PC-3 (cell line): Measurements from ENCODE around the gene MBNL1. TPM values are rescaled to one million over a fixed set of nuclear protein-coding genes. Genes with fewer than 3 reads are reported as not detected.

Experiments
- ATAC-seq: fragments of 200-7000 bp; cut with Tn5 transposase; 2 replicates; pipeline ENCODE4 v1.9.1; 2020; ENCODE audit warnings: mild to moderate bottlenecking, moderate library complexity
- BruUV-seq: library from RNA; stranded (reverse); fragments of 400-500 nt; replicated peaks from 2 replicates; lab custom pipeline; 2021; lab: Mats Ljungman, UMichigan
- CTCF ChIA-PET: fragments of 300-600 bp; sonication (Branson Sonifier 250); formaldehyde crosslinking; loops from one replicate; lab custom pipeline; 2022; ENCODE audit warnings: antibody characterized with exemption; lab: Charles Lee
- POLR2A ChIA-PET: fragments of 300-600 bp; sonication (Branson Sonifier 250); formaldehyde crosslinking; loops from one replicate; lab custom pipeline; 2022; ENCODE audit warnings: antibody characterized with exemption; ENCODE audit not compliant: unreplicated experiment; lab: Charles Lee
- DNase-seq: peaks from one replicate; pipeline ENCODE4 v3.0.0-alpha.2; 2015
- H2AFZ ChIP-seq: fragments of 300-600 bp; sonication (generic); 2 replicates; pipeline ENCODE4 v1.6.0; 2016; ENCODE audit warnings: antibody characterized with exemption, low read length
- H3F3A ChIP-seq: fragments of 300-600 bp; sonication (generic); one replicate; pipeline ENCODE4 v1.6.0; 2017; ENCODE audit warnings: antibody characterized with exemption, low read length, control low read depth, mild to moderate bottlenecking; ENCODE audit not compliant: unreplicated experiment
- H3K27ac ChIP-seq: fragments of 300-600 bp; sonication (generic); 2 replicates; pipeline ENCODE4 v1.5.1; 2016; ENCODE audit warnings: mild to moderate bottlenecking, low read length
- H3K27me3 ChIP-seq: fragments of 300-600 bp; sonication (generic); 2 replicates; pipeline ENCODE4 v1.6.1; 2016; ENCODE audit warnings: low read length, mixed read lengths
- H3K36me3 ChIP-seq: fragments of 300-600 bp; sonication (generic); 2 replicates; pipeline ENCODE4 v1.6.1; 2016; ENCODE audit warnings: low read depth, mixed run types, low read length, mixed read lengths
- H3K4me1 ChIP-seq: fragments of 300-600 bp; sonication (generic); 2 replicates; pipeline ENCODE4 v1.5.1; 2016; ENCODE audit warnings: low read length; ENCODE audit not compliant: insufficient read depth
- H3K4me2 ChIP-seq: fragments of 300-600 bp; sonication (generic); 2 replicates; pipeline ENCODE4 v1.6.0; 2016; ENCODE audit warnings: low read length
- H3K4me3 ChIP-seq: fragments of 300-600 bp; sonication (generic); 2 replicates; pipeline ENCODE4 v1.5.1; 2016; ENCODE audit warnings: mild to moderate bottlenecking, low read length, mixed read lengths
- H3K79me2 ChIP-seq: fragments of 300-600 bp; sonication (generic); 2 replicates; pipeline ENCODE4 v1.6.1; 2017; ENCODE audit warnings: low read length, mixed read lengths
- H3K9ac ChIP-seq: fragments of 300-600 bp; sonication (generic); 2 replicates; pipeline ENCODE4 v1.6.0; 2016; ENCODE audit warnings: mild to moderate bottlenecking, low read length
- H3K9me2 ChIP-seq: fragments of 300-600 bp; sonication (generic); replicated peaks from 2 replicates; pipeline ENCODE4 v1.6.1; 2016; ENCODE audit warnings: mixed run types, low read length, mixed read lengths
- H3K9me3 ChIP-seq: fragments of 300-600 bp; sonication (generic); 2 replicates; pipeline ENCODE4 v1.6.1; 2016; ENCODE audit warnings: low read length, mixed read lengths
- H4K20me1 ChIP-seq: fragments of 300-600 bp; sonication (generic); 2 replicates; pipeline ENCODE4 v1.6.1; 2016; ENCODE audit warnings: low read length, mixed read lengths
- EZH2 ChIP-seq: fragments of 300-600 bp; sonication (generic); IDR thresholded peaks from one replicate; pipeline ENCODE4 v1.6.1; 2017; ENCODE audit warnings: antibody characterized with exemption, mild to moderate bottlenecking, low read length; ENCODE audit not compliant: unreplicated experiment
- EZH2phosphoT487 ChIP-seq: fragments of 300-600 bp; sonication (generic); IDR thresholded peaks from 2 replicates; pipeline ENCODE4 v1.6.1; 2018; ENCODE audit warnings: mild to moderate bottlenecking, antibody characterized with exemption, low read length, borderline replicate concordance
- intact Hi-C: fragments of 100-400 bp; cut with micrococcal nuclease; formaldehyde crosslinking; loops from 2 replicates; pipeline ENCODE4 v1.9.0; 2023
- total RNA-seq: library from RNA; depleted of rRNA; stranded (reverse); fragments of >200 nt; gene quantifications from 2 replicates; pipeline ENCODE4 v1.2.3, GENCODE V29; 2014
- TF ChIP-seq, protein P1 (sequence below): fragments of 300-600 bp; sonication (generic); conservative IDR thresholded peaks from 2 replicates; pipeline ENCODE4 v1.5.1; 2017; ENCODE audit warnings: antibody characterized with exemption, low read depth, mild to moderate bottlenecking, low read length

The MBNL1 gene
- total RNA-seq, 1 experiment from 2014 or later: 161 TPM

DNA sequence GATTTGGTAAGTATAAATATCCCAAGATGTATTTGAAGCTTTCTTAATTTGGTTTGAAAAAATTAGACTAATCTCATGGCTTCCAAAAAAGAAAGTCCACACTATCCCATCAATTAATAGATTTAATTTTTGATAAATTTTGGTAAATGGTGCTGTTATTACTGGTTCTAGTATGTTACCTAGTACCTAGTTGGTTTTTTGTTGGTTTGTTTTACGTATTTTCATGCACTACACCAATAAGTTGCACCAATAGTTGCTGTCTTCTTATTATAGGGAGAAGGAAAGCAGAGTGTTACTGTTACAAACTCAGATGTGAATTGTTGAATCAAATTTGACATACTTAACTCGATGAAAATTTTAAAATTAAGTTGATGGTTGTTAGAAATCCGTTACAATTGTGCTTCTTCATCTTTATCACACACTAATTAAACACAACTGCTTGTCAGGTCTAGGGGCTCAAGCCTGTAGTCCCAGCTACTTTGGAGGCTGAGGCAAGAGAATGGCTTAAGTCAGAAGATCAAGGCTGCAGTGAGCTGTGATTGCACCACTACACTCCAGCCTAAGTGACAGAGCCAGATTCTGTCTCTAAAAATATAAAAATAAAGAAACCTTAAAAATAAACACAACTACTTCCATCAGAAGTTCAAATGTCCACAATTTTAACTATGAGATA is 23.1 kb upstream of the MBNL1 start:
- no peak overlapping the region for H3K9ac ChIP-seq
- H3K79me2 ChIP-seq: no peaks in the 10 kb centered on the region
- H3F3A ChIP-seq: no peaks in the 10 kb centered on the region
- H4K20me1 ChIP-seq: no peaks in the 10 kb centered on the region
- H3K4me2 ChIP-seq: no peak overlapping the region
- no peak for ATAC-seq
- no peak overlapping the region for H3K4me3 ChIP-seq
- DNase-seq: no peak
- H3K36me3 ChIP-seq: no peaks in the 10 kb centered on the region
- H3K9me2 ChIP-seq: no peaks in the 10 kb centered on the region
- CTCF ChIA-PET: no interaction called here
- TF ChIP-seq EZH2phosphoT487 (no peak), EZH2 (no peak)
- TF ChIP-seq, protein P1, sequence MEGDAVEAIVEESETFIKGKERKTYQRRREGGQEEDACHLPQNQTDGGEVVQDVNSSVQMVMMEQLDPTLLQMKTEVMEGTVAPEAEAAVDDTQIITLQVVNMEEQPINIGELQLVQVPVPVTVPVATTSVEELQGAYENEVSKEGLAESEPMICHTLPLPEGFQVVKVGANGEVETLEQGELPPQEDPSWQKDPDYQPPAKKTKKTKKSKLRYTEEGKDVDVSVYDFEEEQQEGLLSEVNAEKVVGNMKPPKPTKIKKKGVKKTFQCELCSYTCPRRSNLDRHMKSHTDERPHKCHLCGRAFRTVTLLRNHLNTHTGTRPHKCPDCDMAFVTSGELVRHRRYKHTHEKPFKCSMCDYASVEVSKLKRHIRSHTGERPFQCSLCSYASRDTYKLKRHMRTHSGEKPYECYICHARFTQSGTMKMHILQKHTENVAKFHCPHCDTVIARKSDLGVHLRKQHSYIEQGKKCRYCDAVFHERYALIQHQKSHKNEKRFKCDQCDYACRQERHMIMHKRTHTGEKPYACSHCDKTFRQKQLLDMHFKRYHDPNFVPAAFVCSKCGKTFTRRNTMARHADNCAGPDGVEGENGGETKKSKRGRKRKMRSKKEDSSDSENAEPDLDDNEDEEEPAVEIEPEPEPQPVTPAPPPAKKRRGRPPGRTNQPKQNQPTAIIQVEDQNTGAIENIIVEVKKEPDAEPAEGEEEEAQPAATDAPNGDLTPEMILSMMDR: no peak
- intact Hi-C loops: no loop called here
- BruUV-seq: no TSS peak
- H2AFZ ChIP-seq: no peak overlapping the region
- no peaks in the 10 kb centered on the region for H3K9me3 ChIP-seq
- H3K27ac ChIP-seq: no peak overlapping the region
- peaks cover 7% of the 10 kb centered on the region; the same call in 1 of the 2 replicates for H3K4me1 ChIP-seq
- POLR2A ChIA-PET: interaction anchor here (0.6 kb wide), 1 partner anchor 40 kb away, joined by 3 read pairs; no protein-coding TSS in a partner anchor
- H3K27me3 ChIP-seq: no peaks in the 10 kb centered on the region

DNA sequence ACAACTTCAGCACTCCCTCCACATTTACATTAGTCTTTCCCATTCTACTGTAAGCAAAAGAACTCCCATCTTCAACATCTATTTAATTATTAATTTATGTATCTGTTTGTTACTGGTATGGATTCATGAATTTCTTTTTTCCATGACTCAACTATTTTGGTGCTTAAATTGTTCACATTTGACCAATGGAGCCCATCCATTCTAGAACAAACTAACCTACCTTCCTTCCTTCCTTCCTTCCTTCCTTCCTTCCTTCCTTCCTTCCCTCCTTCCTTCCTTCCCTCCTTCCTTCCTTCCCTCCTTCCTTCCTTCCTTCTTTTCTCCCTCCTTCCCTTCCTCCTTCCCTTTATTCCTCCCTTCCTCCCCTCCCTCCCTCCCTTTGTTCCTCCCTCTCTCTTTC is 16.8 kb upstream of the MBNL1 start:
- intact Hi-C loops: no loop called here
- H3K9ac ChIP-seq: no peak overlapping the region
- CTCF ChIA-PET: no interaction called here
- no peak overlapping the region for H3K27ac ChIP-seq
- DNase-seq (no peak), ATAC-seq (no peak)
- H3K79me2 ChIP-seq: no peaks in the 10 kb centered on the region
- no peak overlapping the region for H3K4me2 ChIP-seq
- H3K4me3 ChIP-seq: no peak overlapping the region
- POLR2A ChIA-PET: no interaction called here
- H3K4me1 ChIP-seq: no peaks in the 10 kb centered on the region
- TF ChIP-seq EZH2phosphoT487: no peak
- TF ChIP-seq EZH2: no peak
- TF ChIP-seq, protein P1: no peak
- no peak overlapping the region for H2AFZ ChIP-seq
- no peaks in the 10 kb centered on the region for H3K9me3 ChIP-seq
- no peaks in the 10 kb centered on the region for H3K9me2 ChIP-seq
- no peaks in the 10 kb centered on the region for H3F3A ChIP-seq
- H3K27me3 ChIP-seq: no peaks in the 10 kb centered on the region
- no peaks in the 10 kb centered on the region for H3K36me3 ChIP-seq
- BruUV-seq: no TSS peak
- no peaks in the 10 kb centered on the region for H4K20me1 ChIP-seq

DNA sequence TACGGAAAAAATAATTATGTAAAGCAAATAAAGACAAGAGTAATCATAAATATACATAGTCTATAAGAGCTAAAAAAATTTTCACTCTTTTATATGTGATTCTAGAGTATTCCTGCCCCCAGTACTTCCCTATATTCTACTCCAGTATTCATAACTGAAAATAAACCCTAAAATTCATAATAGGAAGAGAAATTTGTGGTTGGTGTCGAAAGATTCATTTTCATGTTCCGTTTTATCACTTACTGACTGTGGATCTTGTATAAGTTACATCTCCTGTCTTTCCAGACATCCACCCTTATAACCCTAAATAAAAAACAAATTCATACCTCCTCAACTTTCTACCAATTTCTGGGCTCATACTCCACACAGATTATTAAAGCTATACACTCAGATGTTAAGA is 16.0 kb upstream of the MBNL1 start:
- no peaks in the 10 kb centered on the region for H3K9me2 ChIP-seq
- no peak for DNase-seq
- H3F3A ChIP-seq: no peaks in the 10 kb centered on the region
- peaks cover 4% of the 10 kb centered on the region for H3K4me1 ChIP-seq
- H3K9ac ChIP-seq: no peak overlapping the region
- no peak overlapping the region for H3K4me3 ChIP-seq
- no peak overlapping the region for H3K27ac ChIP-seq
- H3K4me2 ChIP-seq: no peak overlapping the region
- H3K79me2 ChIP-seq: no peaks in the 10 kb centered on the region
- POLR2A ChIA-PET: no interaction called here
- BruUV-seq: no TSS peak
- no peak for ATAC-seq
- CTCF ChIA-PET: no interaction called here
- no peaks in the 10 kb centered on the region for H3K9me3 ChIP-seq
- TF ChIP-seq, protein P1: no peak
- TF ChIP-seq EZH2 (no peak), EZH2phosphoT487 (no peak)
- H2AFZ ChIP-seq: no peak overlapping the region
- no peaks in the 10 kb centered on the region for H3K27me3 ChIP-seq
- no peaks in the 10 kb centered on the region for H3K36me3 ChIP-seq
- no peaks in the 10 kb centered on the region for H4K20me1 ChIP-seq
- intact Hi-C loops: no loop called here
